SK-N-SH treated with all-trans-retinoic acid at 6 μM for 48 hours (cell line): ENCODE measurements around the gene SKA3.
"Not testable (repeated sequence)": the region's sequence is repeated elsewhere in the genome, so short reads cannot be mapped to it uniquely, and the experiment has no call there.

Experiments used
- ATAC-seq: fragments of 200-7000 bp; cut with Tn5 transposase; 3 replicates; pipeline ENCODE4 v1.9.1; 2020; ENCODE audit warnings: mild to moderate bottlenecking, moderate library complexity
- BACH2 ChIP-seq: fragments of 250-450 bp; sonication (Bioruptor Pico); IDR thresholded peaks from 2 replicates; pipeline ENCODE4 v1.9.0; 2021; ENCODE audit warnings: mild to moderate bottlenecking, borderline replicate concordance
- CSDC2 ChIP-seq: fragments of 250-450 bp; sonication (Bioruptor Pico); IDR thresholded peaks from 2 replicates; pipeline ENCODE4 v1.5.0; 2020; ENCODE audit warnings: mild to moderate bottlenecking, moderate library complexity
- ESRRG ChIP-seq: fragments of 250-450 bp; sonication (Bioruptor Pico); IDR thresholded peaks from 2 replicates; pipeline ENCODE4 v1.6.1; 2021; ENCODE audit warnings: mild to moderate bottlenecking
- GLIS3 ChIP-seq: fragments of 250-450 bp; sonication (Bioruptor Pico); IDR thresholded peaks from 2 replicates; pipeline ENCODE4 v1.5.0; 2020; ENCODE audit warnings: mild to moderate bottlenecking, moderate library complexity
- ISL1 ChIP-seq: fragments of 250-450 bp; sonication (Bioruptor Pico); IDR thresholded peaks from 2 replicates; pipeline ENCODE4 v2.1.2; 2022; ENCODE audit warnings: mild to moderate bottlenecking, moderate library complexity
- OSR1 ChIP-seq: fragments of 250-450 bp; sonication (Bioruptor Pico); IDR thresholded peaks from 2 replicates; pipeline ENCODE4 v1.8.0; 2022; ENCODE audit warnings: moderate library complexity, mild to moderate bottlenecking, inconsistent platforms
- POU6F1 ChIP-seq: fragments of 250-450 bp; sonication (Bioruptor Pico); IDR thresholded peaks from 2 replicates; pipeline ENCODE4 v1.8.0; 2021; ENCODE audit warnings: low read depth, mild to moderate bottlenecking, moderate library complexity, borderline replicate concordance
- PPARA ChIP-seq: fragments of 250-450 bp; sonication (Bioruptor Pico); IDR thresholded peaks from 2 replicates; pipeline ENCODE4 v1.5.0; 2020; ENCODE audit warnings: mild to moderate bottlenecking, borderline replicate concordance
- RARB ChIP-seq: fragments of 250-450 bp; sonication (Bioruptor Pico); IDR thresholded peaks from 2 replicates; pipeline ENCODE4 v1.8.0; 2021; ENCODE audit warnings: mild to moderate bottlenecking, moderate library complexity
- SNAI2 ChIP-seq: fragments of 250-450 bp; sonication (Bioruptor Pico); IDR thresholded peaks from 2 replicates; pipeline ENCODE4 v1.5.0; 2020; ENCODE audit warnings: mild to moderate bottlenecking, moderate library complexity
- TCF4 ChIP-seq: fragments of 250-450 bp; sonication (Bioruptor Pico); IDR thresholded peaks from 2 replicates; pipeline ENCODE4 v1.8.0; 2021; ENCODE audit warnings: mild to moderate bottlenecking, moderate library complexity, borderline replicate concordance
- TSHZ2 ChIP-seq: fragments of 250-450 bp; sonication (Bioruptor Pico); IDR thresholded peaks from 2 replicates; pipeline ENCODE4 v1.5.0; 2020; ENCODE audit warnings: mild to moderate bottlenecking, moderate library complexity
- ZC3H10 ChIP-seq: fragments of 250-450 bp; sonication (Bioruptor Pico); IDR thresholded peaks from 2 replicates; pipeline ENCODE4 v1.5.1; 2021; ENCODE audit warnings: mild to moderate bottlenecking, moderate library complexity
- ZFP3 ChIP-seq: fragments of 250-450 bp; sonication (Bioruptor Pico); IDR thresholded peaks from 2 replicates; pipeline ENCODE4 v1.5.0; 2020; ENCODE audit warnings: mild to moderate bottlenecking, moderate library complexity
- ZNF565 ChIP-seq: fragments of 450-650 bp; formaldehyde crosslinking; conservative IDR thresholded peaks from 2 replicates; pipeline ENCODE4 v1.5.0; 2020; ENCODE audit warnings: low read depth, mild to moderate bottlenecking, moderate library complexity
- ZNF70 ChIP-seq: fragments of 450-650 bp; formaldehyde crosslinking; IDR thresholded peaks from 2 replicates; pipeline ENCODE4 v1.5.0; 2020; ENCODE audit warnings: mild to moderate bottlenecking, moderate library complexity
- TF ChIP-seq, protein P1 (sequence below): fragments of 250-450 bp; sonication (Bioruptor Pico); IDR thresholded peaks from 2 replicates; pipeline ENCODE4 v1.8.0; 2020; ENCODE audit warnings: mild to moderate bottlenecking, moderate library complexity, borderline replicate concordance
- TF ChIP-seq, protein P2 (sequence below): fragments of 250-450 bp; sonication (Bioruptor Pico); IDR thresholded peaks from 2 replicates; pipeline ENCODE4 v1.5.1; 2021; ENCODE audit warnings: mild to moderate bottlenecking, moderate library complexity
- TF ChIP-seq, protein P3 (sequence below): fragments of 250-450 bp; sonication (Bioruptor Pico); IDR thresholded peaks from 2 replicates; pipeline ENCODE4 v1.5.1; 2020; ENCODE audit warnings: low read depth, mild to moderate bottlenecking, moderate library complexity

SKA3 gene

GRCh38 chr13:21208652-21209154 is 32.4 kb upstream of the SKA3 start:
- ATAC-seq, result no peak
- TF ChIP-seq, protein P1, sequence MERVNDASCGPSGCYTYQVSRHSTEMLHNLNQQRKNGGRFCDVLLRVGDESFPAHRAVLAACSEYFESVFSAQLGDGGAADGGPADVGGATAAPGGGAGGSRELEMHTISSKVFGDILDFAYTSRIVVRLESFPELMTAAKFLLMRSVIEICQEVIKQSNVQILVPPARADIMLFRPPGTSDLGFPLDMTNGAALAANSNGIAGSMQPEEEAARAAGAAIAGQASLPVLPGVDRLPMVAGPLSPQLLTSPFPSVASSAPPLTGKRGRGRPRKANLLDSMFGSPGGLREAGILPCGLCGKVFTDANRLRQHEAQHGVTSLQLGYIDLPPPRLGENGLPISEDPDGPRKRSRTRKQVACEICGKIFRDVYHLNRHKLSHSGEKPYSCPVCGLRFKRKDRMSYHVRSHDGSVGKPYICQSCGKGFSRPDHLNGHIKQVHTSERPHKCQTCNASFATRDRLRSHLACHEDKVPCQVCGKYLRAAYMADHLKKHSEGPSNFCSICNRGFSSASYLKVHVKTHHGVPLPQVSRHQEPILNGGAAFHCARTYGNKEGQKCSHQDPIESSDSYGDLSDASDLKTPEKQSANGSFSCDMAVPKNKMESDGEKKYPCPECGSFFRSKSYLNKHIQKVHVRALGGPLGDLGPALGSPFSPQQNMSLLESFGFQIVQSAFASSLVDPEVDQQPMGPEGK, result no peak
- no peak for TF ChIP-seq GLIS3
- TF ChIP-seq, protein P2, sequence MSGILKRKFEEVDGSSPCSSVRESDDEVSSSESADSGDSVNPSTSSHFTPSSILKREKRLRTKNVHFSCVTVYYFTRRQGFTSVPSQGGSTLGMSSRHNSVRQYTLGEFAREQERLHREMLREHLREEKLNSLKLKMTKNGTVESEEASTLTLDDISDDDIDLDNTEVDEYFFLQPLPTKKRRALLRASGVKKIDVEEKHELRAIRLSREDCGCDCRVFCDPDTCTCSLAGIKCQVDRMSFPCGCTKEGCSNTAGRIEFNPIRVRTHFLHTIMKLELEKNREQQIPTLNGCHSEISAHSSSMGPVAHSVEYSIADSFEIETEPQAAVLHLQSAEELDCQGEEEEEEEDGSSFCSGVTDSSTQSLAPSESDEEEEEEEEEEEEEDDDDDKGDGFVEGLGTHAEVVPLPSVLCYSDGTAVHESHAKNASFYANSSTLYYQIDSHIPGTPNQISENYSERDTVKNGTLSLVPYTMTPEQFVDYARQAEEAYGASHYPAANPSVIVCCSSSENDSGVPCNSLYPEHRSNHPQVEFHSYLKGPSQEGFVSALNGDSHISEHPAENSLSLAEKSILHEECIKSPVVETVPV (CRISPR knock-in tag), result no peak
- TF ChIP-seq ZFP3 (CRISPR knock-in tag), result no peak
- TF ChIP-seq RARB (CRISPR knock-in tag), result no peak
- TF ChIP-seq BACH2 (CRISPR knock-in tag), result no peak
- no peak for TF ChIP-seq OSR1
- TF ChIP-seq PPARA, result no peak
- TF ChIP-seq, protein P3, sequence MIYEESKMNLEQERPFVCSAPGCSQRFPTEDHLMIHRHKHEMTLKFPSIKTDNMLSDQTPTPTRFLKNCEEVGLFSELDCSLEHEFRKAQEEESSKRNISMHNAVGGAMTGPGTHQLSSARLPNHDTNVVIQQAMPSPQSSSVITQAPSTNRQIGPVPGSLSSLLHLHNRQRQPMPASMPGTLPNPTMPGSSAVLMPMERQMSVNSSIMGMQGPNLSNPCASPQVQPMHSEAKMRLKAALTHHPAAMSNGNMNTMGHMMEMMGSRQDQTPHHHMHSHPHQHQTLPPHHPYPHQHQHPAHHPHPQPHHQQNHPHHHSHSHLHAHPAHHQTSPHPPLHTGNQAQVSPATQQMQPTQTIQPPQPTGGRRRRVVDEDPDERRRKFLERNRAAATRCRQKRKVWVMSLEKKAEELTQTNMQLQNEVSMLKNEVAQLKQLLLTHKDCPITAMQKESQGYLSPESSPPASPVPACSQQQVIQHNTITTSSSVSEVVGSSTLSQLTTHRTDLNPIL (CRISPR knock-in tag), result no peak
- no peak for TF ChIP-seq SNAI2 (CRISPR knock-in tag)
- TF ChIP-seq ZC3H10 (CRISPR knock-in tag), result no peak
- TF ChIP-seq POU6F1 (CRISPR knock-in tag), result no peak
- no peak for TF ChIP-seq TSHZ2
- no peak for TF ChIP-seq ESRRG

- TF ChIP-seq CSDC2 (CRISPR knock-in tag), result no peak
- no peak for TF ChIP-seq OSR1
- TF ChIP-seq RARB (CRISPR knock-in tag), result no peak
- no peak for TF ChIP-seq ZNF565 (CRISPR knock-in tag)
- no peak for TF ChIP-seq ESRRG
- TF ChIP-seq GLIS3, result no peak
- TF ChIP-seq ZNF70 (CRISPR knock-in tag), result no peak
- TF ChIP-seq, protein P1, result no peak
- TF ChIP-seq TCF4 (CRISPR knock-in tag), result no peak
- TF ChIP-seq POU6F1 (CRISPR knock-in tag), result no peak
- no peak for TF ChIP-seq ISL1 (CRISPR knock-in tag)
- TF ChIP-seq, all 23 proteins: peak for 0
- no peak for ATAC-seq
These were observed 26.6 kb upstream of the SKA3 start for GRCh38 chr13:21202767-21203531.

GRCh38 chr13:21201456-21202190 is 25.3 kb upstream of the SKA3 start:
- not testable (repeated sequence) for ATAC-seq

DNA sequence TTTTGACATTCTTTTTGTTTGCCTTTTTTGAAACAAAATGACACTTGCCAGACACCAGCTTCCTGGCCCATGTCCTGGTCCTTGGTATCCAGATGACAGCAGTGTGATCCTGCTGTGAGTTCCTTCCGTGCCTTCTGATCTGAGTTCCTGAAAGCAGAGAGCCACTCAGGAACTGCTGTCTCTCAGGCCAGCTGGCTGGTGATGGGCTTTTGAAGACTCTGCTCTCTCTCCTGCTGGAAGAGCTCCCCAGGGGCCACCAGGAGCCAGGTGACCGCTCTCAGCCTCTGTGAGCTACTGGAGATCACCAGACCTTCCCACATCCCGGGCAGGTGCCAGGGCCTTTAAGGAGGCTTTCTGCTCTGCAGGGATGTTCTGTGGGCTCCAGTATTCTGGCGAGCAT is 22.0 kb upstream of the SKA3 start:
- ATAC-seq, result not testable (repeated sequence)

- ATAC-seq, result not testable (repeated sequence)
These were observed 21.4 kb upstream of the SKA3 start for GRCh38 chr13:21197606-21198225.

- not testable (repeated sequence) for ATAC-seq
These were observed 18.4 kb upstream of the SKA3 start for GRCh38 chr13:21194756-21195155.
